HFF-Myc (cell line): ENCODE measurements around the gene NBEAL2.
"Not testable (repeated sequence)": the region's sequence is repeated elsewhere in the genome, so short reads cannot be mapped to it uniquely, and the experiment has no call there.

Experiments used
- DNase-seq: peaks from one replicate; pipeline ENCODE4 v3.0.0-alpha.2; 2011; ENCODE audit warnings: low read depth; ENCODE audit errors: extremely low read depth
- H3K4me3 ChIP-seq: replicated peaks from 2 replicates; pipeline ENCODE4 v1.5.1; 2011; ENCODE audit warnings: low read depth, mild to moderate bottlenecking, control low read depth, low read length
- TF ChIP-seq, protein P1 (sequence below): IDR thresholded peaks from 2 replicates; pipeline ENCODE4 v1.5.1; 2012; ENCODE audit warnings: mild to moderate bottlenecking, low read depth, low read length, control low read depth; ENCODE audit errors: missing control alignments

Gene NBEAL2

DNA sequence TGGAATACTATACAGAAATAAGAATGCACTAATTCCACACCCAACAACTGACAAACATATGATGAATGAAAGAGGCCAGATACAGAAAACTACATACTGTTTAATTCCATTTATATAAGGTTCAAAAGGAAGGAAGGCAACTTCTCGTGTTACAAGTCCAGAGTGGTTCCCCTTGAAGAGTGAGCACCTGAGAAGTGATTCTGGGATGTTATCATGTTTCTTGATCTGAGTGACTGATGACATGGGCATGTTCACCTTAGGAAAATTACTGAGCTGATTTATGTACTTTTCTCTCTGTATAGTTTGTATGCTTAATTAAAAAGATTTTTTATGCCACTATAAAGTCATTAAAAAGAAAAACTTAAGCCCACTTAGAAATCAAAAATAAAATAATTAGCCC is 16.5 kb upstream of the NBEAL2 start:
- H3K4me3 ChIP-seq: no peak overlapping the region
- TF ChIP-seq, protein P1, sequence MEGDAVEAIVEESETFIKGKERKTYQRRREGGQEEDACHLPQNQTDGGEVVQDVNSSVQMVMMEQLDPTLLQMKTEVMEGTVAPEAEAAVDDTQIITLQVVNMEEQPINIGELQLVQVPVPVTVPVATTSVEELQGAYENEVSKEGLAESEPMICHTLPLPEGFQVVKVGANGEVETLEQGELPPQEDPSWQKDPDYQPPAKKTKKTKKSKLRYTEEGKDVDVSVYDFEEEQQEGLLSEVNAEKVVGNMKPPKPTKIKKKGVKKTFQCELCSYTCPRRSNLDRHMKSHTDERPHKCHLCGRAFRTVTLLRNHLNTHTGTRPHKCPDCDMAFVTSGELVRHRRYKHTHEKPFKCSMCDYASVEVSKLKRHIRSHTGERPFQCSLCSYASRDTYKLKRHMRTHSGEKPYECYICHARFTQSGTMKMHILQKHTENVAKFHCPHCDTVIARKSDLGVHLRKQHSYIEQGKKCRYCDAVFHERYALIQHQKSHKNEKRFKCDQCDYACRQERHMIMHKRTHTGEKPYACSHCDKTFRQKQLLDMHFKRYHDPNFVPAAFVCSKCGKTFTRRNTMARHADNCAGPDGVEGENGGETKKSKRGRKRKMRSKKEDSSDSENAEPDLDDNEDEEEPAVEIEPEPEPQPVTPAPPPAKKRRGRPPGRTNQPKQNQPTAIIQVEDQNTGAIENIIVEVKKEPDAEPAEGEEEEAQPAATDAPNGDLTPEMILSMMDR: no peak
- DNase-seq: no peak

DNA sequence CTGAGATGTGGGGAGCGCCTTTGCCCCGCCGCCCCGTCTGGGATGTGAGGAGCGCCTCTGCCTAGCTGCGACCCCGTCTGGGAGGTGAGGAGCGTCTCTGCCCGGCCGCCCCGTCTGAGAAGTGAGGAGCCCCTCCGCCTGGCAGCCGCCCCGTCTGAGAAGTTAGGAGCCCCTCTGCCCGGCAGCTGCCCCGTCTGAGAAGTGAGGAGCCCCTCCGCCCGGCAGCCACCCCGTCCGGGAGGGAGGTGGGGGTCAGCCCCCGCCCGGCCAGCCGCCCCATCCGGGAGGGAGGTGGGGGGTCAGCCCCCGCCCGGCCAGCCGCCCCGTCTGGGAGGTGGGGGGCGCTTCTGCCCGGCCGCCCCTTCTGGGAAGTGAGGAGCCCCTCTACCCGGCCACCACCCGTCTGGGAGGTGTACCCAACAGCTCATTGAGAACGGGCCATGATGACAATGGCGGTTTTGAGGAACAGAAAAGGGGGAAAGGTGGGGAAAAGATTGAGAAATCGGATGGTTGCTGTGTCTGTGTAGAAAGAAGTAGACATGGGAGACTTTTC is 15.4 kb upstream of the NBEAL2 start:
- DNase-seq, H3K4me3 ChIP-seq: not testable (repeated sequence)

DNA sequence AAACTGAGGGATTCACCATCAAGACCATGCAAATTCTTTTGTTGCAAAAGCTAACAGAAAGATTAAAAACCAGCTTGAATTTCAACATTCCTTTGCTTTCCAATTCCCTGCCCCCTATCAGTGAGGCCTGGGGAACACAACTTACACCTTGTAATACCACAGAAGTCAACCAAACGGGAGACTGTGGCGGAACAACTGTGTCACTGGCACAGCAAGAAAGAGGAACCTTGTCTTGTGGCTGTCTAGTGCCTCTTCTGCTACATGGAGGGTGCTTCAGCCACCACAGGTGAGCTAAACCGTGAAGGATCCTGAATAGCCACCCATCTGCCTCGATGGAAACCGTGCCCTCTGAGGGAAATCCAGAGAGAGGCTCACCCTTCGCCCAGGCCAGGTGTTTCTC is 14.3 kb upstream of the NBEAL2 start:
- no peak overlapping the region for H3K4me3 ChIP-seq
- TF ChIP-seq, protein P1: no peak
- no peak for DNase-seq

DNA sequence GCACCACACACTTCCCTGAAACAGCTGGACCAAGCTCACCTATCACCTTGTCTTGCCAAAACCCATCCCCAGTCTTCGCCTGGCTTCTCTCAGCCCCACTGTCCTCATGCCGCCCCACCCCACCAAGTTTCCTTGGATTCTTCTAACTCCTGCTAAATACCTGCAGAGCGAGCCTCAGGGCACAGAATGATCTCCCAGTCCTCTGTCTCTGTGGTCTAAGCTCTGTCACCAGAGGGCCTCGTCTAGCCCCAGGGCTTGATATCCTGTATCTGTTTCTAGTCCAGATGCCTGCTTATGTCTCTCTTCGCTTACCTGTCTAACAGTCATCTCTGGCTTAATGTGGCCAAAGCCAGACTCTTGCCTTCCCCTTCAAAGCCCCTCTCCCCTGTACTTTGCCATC is 12.7 kb upstream of the NBEAL2 start:
- DNase-seq: no peak
- no peak overlapping the region for H3K4me3 ChIP-seq
- TF ChIP-seq, protein P1: no peak

DNA sequence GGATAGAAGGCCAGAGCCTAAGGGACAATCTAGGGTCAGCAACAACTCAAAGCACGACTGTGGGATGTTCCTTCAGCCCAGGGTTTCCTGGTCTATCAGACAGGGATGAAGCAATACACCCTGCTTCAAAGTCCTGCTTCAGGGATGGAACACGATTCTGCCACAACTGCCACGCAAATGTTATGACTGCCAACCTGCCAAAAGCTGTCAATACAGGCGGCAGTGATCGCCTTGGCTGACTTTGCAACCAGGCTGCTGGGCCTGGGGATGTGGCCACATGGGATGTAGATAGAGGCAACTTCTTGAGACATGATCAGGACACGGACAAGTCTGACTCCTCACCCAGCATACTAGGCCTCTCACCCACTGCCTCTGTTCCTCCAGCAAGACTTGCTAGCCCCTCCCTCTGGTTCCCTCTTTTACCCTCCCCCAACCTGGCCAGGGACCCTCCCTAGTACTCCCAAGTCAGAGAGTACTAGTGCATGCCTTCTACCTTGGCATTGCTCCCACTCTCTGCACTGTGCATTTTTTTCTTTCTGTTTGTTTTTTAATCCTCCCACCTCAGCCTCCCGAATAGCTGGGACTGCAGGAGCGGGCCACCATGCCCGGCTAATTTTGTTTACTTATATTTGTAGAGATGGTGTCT is 10.6 kb upstream of the NBEAL2 start:
- no peak for DNase-seq
- no peak overlapping the region for H3K4me3 ChIP-seq
- TF ChIP-seq, protein P1: no peak

DNA sequence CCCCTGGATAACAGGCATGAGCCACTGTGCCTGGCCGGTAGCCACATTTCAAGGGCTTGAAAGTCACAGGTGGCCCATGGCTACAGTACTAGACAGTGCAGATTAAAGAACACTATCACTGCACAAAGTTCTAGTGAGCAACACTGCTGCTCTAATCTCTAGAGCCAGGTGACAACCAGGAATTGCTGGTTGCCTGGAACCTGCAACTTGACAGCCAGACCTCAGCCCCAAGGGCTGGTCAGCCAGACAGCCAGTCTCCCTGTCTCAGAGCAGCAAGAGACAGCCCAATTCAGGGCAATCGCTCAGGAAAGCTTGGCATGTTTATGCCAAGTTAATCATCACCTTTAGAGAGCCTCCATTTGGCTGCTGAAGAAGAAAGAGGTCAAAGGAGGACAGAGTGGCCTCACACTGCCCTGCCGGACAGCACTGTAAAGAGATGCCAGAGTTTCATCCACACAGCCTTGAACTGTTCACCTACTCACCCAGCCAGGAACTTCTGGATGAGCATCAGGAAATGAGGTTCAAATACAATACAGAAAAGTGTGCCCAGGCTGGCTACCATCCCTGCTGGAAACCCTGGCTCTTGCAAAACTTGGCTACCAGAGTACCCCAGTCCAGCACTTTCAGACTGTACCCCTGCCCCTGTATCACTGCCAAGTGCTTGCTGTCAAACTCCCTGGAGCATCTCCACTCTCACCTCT is 8.9 kb upstream of the NBEAL2 start:
- no peak overlapping the region for H3K4me3 ChIP-seq
- DNase-seq: no peak
- TF ChIP-seq, protein P1: no peak

DNA sequence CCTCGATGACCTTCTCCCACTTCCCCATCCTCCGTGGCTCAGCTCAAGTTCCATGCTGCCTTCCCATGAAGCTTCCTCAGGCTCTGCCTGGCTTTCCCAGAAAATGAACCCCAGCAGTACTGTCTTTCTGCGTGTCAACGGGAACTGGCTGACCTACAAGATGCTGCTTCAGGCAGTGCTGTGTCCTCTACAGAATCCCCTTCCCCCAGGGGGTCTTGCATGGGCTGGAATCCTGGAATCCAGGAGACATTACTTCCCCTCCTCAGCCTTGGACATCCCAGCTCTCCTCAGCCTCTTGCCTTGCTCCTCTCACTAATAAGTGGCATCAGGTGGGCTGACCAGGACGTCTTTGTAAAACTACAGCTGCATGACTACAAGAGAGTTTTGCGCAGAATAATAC is 8.3 kb upstream of the NBEAL2 start:
- TF ChIP-seq, protein P1: no peak
- no peak for DNase-seq
- H3K4me3 ChIP-seq: no peak overlapping the region
